ENCODE measurements around the gene IPO9. TPM values are rescaled to one million over a fixed set of nuclear protein-coding genes. Genes with fewer than 3 reads are reported as not detected.

Gene IPO9
- total RNA-seq, 1 donor from 2014 or later: 12.8 TPM

- Histone ChIP-seq H3K36me3 (peaks cover 0 to 83% of the 10 kb centered on the region in 2 donors), H3K4me1 (no peaks in the 10 kb centered on the region), H3K27ac (no peak overlapping the region), H3K27me3 (no peaks in the 10 kb centered on the region), H3K4me3 (no peak overlapping the region), H3K9me3 (no peaks in the 10 kb centered on the region)
- TF ChIP-seq POLR2A (IDR thresholded peaks at IDR 0.05): no peak
- no peak for TF ChIP-seq CTCF (IDR thresholded peaks at IDR 0.05)
- no peak for TF ChIP-seq POLR2AphosphoS5 (IDR thresholded peaks at IDR 0.05; ENCODE audit: insufficient read depth in 1 of 2, low read depth in 1 of 2)
- DNase-seq (ENCODE audit: extremely low spot score in 2 of 2): no peak
- intact Hi-C loops (cut with DNase I): no loop called here
Observed at GRCh38 chr1:201870397-201870796, 41.4 kb downstream of the IPO9 start.

- intact Hi-C loops (cut with DNase I): loop anchor here (1.0 to 5.0 kb wide), 2 partner anchors 23 to 93 kb away; no protein-coding TSS in a partner anchor
- H3K9me3 ChIP-seq: no peaks in the 10 kb centered on the region
- peaks cover 0 to 54% of the 10 kb centered on the region in 2 donors for H3K36me3 ChIP-seq
- no peak for DNase-seq (ENCODE audit: extremely low spot score in 2 of 2)
- H3K4me3 ChIP-seq: no peak overlapping the region
- H3K4me1 ChIP-seq: peaks cover 10% of the 10 kb centered on the region
- no peak for TF ChIP-seq POLR2AphosphoS5 (IDR thresholded peaks at IDR 0.05; ENCODE audit: insufficient read depth in 1 of 2, low read depth in 1 of 2)
- no peak for TF ChIP-seq POLR2A (IDR thresholded peaks at IDR 0.05)
- no peak for TF ChIP-seq CTCF (IDR thresholded peaks at IDR 0.05)
- H3K27ac ChIP-seq: no peak overlapping the region
- no peaks in the 10 kb centered on the region for H3K27me3 ChIP-seq
Observed at GRCh38 chr1:201874672-201875071, 45.7 kb downstream of the IPO9 start.

- Histone ChIP-seq H3K4me3 (no peak overlapping the region), H3K27me3 (no peaks in the 10 kb centered on the region), H3K4me1 (peaks cover 10% of the 10 kb centered on the region), H3K36me3 (peaks cover 0 to 41% of the 10 kb centered on the region in 2 donors), H3K27ac (no peak overlapping the region), H3K9me3 (no peaks in the 10 kb centered on the region)
- intact Hi-C loops (cut with DNase I): loop anchor here (5.0 kb wide), 1 partner anchor 91 kb away; no protein-coding TSS in a partner anchor
- DNase-seq (ENCODE audit: extremely low spot score in 2 of 2): no peak
- TF ChIP-seq CTCF (IDR thresholded peaks at IDR 0.05): no peak
- no peak for TF ChIP-seq POLR2AphosphoS5 (IDR thresholded peaks at IDR 0.05; ENCODE audit: insufficient read depth in 1 of 2, low read depth in 1 of 2)
- no peak for TF ChIP-seq POLR2A (IDR thresholded peaks at IDR 0.05)
Observed at GRCh38 chr1:201876148-201876818, 47.3 kb downstream of the IPO9 start.

- Histone ChIP-seq H3K9me3 (no peaks in the 10 kb centered on the region), H3K27ac (no peak overlapping the region), H3K4me3 (no peak overlapping the region), H3K27me3 (no peaks in the 10 kb centered on the region), H3K4me1 (peaks cover 14% of the 10 kb centered on the region), H3K36me3 (peaks cover 0 to 24% of the 10 kb centered on the region in 2 donors)
- intact Hi-C loops (cut with DNase I): loop anchor here (5.0 kb wide), 1 partner anchor 89 kb away; no protein-coding TSS in a partner anchor
- peak in 1 of 2 donors; percentile 77 for DNase-seq (ENCODE audit: extremely low spot score in 2 of 2)
- TF ChIP-seq CTCF (IDR thresholded peaks at IDR 0.05) (peak; percentile 37 to 42 (median 39)), POLR2AphosphoS5 (IDR thresholded peaks at IDR 0.05; ENCODE audit: insufficient read depth in 1 of 2, low read depth in 1 of 2) (no peak), POLR2A (IDR thresholded peaks at IDR 0.05) (no peak)
Observed at GRCh38 chr1:201877877-201878401, 49.0 kb downstream of the IPO9 start.
